ENCODE data around the gene TRPV2. TPM values are rescaled to one million over a fixed set of nuclear protein-coding genes. Genes with fewer than 3 reads are reported as not detected.
A peak's percentile ranks its signal among the peaks of the same experiment; 100 is the strongest.

Gene TRPV2
- polyA plus RNA-seq, 1 donor, result 5.9 TPM

- H3K27ac ChIP-seq (ENCODE audit: low read length), result no peak overlapping the region
- no peaks in the 10 kb centered on the region for H3K36me3 ChIP-seq (ENCODE audit: control insufficient read depth, insufficient read depth, low read length)
- no peaks in the 10 kb centered on the region for H3K9me3 ChIP-seq (ENCODE audit: control insufficient read depth, low read depth, low read length)
- WGBS (ENCODE audit: insufficient coverage, low lambda C conversion rate), result no CpG with 5 or more reads among the region's 20 CpGs
- no peaks in the 10 kb centered on the region for H3K27me3 ChIP-seq (ENCODE audit: control insufficient read depth, insufficient read depth, low read length)
- DNase-seq, result peak in 1 of 2 donors; percentile 36
- peaks cover 7% of the 10 kb centered on the region for H3K4me1 ChIP-seq (ENCODE audit: control insufficient read depth, insufficient read depth, low read length)
- no peak overlapping the region for H3K4me3 ChIP-seq (ENCODE audit: low read length)
These were observed 10.6 kb downstream of the TRPV2 start for GRCh38 chr17:16425698-16426659.

DNA sequence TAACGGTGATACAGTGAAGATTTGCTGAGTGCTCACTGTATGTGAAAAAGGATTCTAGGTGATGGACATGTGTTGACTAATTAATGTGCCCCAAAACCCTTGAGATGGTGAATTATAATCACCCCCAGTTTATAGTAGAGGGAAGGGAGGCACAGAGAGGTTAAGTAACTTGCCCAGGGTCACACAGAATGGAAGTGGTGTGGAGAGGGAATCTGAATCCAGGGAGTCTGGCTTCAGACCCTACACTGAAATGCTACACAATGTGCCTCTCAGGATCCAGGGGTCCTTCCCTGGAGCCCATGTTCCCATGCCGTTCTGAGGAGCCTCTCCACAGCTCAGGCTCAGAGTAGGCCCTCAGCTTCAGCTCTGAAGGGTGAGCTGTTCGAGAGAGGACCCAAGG is 11.6 kb downstream of the TRPV2 start:
- no peaks in the 10 kb centered on the region for H3K27me3 ChIP-seq (ENCODE audit: control insufficient read depth, insufficient read depth, low read length)
- no peak for DNase-seq
- no peaks in the 10 kb centered on the region for H3K36me3 ChIP-seq (ENCODE audit: control insufficient read depth, insufficient read depth, low read length)
- no peak overlapping the region for H3K4me3 ChIP-seq (ENCODE audit: low read length)
- no peaks in the 10 kb centered on the region for H3K9me3 ChIP-seq (ENCODE audit: control insufficient read depth, low read depth, low read length)
- no peak overlapping the region for H3K27ac ChIP-seq (ENCODE audit: low read length)
- H3K4me1 ChIP-seq (ENCODE audit: control insufficient read depth, insufficient read depth, low read length), result peaks cover 7% of the 10 kb centered on the region
- no CpG with 5 or more reads among the region's 3 CpGs for WGBS (ENCODE audit: insufficient coverage, low lambda C conversion rate)

DNA sequence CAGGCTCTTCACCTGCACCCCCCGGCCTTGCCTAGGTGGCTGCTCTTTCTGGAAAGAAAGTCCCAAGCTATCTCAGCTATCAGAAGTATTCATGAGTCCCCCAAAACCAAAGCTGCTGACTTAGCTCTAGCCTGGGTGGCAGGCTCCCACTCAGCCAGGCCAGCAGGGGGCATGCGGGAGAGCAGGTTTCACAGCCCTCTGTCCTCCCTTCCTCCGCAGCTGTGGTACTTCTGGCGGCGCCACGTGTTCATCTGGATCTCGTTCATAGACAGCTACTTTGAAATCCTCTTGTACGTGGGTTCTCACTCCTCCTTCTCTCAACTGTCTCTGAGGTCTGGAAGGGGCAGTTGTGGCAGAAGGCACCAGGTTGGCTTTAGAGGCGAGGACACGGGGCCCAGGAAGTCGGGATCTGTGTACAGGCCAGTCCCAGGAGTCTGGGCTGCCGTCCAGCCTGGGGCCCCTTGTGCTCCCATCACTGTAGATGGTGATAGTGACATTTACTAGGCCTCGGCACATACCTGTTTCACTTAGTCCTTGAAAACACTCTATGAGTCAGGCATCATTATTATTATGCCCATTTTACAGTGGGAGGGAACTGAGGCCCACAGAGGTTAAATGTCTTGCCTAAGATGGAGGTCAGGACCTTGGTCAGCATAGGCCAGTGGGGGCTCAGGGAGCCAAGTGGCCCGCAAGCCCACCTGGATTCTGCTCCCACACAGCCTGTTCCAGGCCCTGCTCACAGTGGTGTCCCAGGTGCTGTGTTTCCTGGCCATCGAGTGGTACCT is 12.9 kb downstream of the TRPV2 start:
- Histone ChIP-seq H3K27me3 (ENCODE audit: control insufficient read depth, insufficient read depth, low read length) (no peaks in the 10 kb centered on the region), H3K9me3 (ENCODE audit: control insufficient read depth, low read depth, low read length) (no peaks in the 10 kb centered on the region), H3K36me3 (ENCODE audit: control insufficient read depth, insufficient read depth, low read length) (no peaks in the 10 kb centered on the region), H3K4me1 (ENCODE audit: control insufficient read depth, insufficient read depth, low read length) (peaks cover 7% of the 10 kb centered on the region), H3K27ac (ENCODE audit: low read length) (no peak overlapping the region), H3K4me3 (ENCODE audit: low read length) (no peak overlapping the region)
- no CpG with 5 or more reads among the region's 15 CpGs for WGBS (ENCODE audit: insufficient coverage, low lambda C conversion rate)
- peak; percentile 53 to 54 for DNase-seq

DNA sequence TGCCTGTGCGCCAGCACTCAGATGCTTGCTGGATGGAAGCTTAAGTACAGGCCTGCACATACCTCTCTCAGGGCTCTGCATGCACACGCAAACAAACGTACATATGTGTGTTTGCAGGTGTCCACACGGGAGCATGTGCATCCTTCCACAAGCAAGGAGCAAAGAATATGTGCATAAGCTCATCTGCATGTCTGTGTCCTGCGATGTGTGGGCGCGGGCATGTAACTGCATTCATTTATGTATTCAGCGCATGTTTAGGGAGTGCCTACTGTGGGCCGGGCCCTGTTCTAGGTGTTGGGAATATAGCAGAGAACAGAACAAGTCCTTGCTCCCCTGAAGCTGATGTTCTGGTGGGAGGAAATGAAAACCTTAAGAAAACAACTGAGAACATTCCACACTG is 13.7 kb downstream of the TRPV2 start:
- Histone ChIP-seq H3K9me3 (ENCODE audit: control insufficient read depth, low read depth, low read length) (no peaks in the 10 kb centered on the region), H3K4me3 (ENCODE audit: low read length) (no peak overlapping the region), H3K27me3 (ENCODE audit: control insufficient read depth, insufficient read depth, low read length) (no peaks in the 10 kb centered on the region), H3K27ac (ENCODE audit: low read length) (no peak overlapping the region), H3K4me1 (ENCODE audit: control insufficient read depth, insufficient read depth, low read length) (peaks cover 7% of the 10 kb centered on the region), H3K36me3 (ENCODE audit: control insufficient read depth, insufficient read depth, low read length) (no peaks in the 10 kb centered on the region)
- DNase-seq, result no peak
- WGBS (ENCODE audit: insufficient coverage, low lambda C conversion rate), result 100% methylated on average over 1 of the region's 9 CpGs

DNA sequence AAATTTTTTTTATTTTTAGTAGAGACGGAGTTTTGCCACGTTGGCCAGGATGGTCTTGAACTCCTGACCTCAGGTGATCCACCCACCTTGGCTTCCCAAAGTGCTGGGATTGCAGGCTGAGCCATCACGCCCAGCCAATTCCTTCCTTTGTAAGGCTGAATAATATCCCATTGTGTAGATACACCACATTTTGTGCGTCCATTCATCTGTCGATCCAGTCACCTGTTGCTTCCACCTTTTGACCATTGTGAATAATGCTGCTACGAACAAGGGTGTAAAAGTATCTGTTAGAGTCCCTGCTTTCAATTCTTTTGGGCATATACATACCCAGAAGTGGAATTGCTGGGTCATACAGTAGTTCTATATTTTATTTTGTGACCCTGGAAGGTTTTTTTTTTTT is 15.3 kb downstream of the TRPV2 start:
- Histone ChIP-seq H3K27ac (ENCODE audit: low read length) (no peak overlapping the region), H3K4me3 (ENCODE audit: low read length) (no peak overlapping the region), H3K27me3 (ENCODE audit: control insufficient read depth, insufficient read depth, low read length) (no peaks in the 10 kb centered on the region), H3K4me1 (ENCODE audit: control insufficient read depth, insufficient read depth, low read length) (peaks cover 6% of the 10 kb centered on the region), H3K36me3 (ENCODE audit: control insufficient read depth, insufficient read depth, low read length) (no peaks in the 10 kb centered on the region), H3K9me3 (ENCODE audit: control insufficient read depth, low read depth, low read length) (no peaks in the 10 kb centered on the region)
- no peak for DNase-seq
- 40% methylated on average over 1 of the region's 6 CpGs for WGBS (ENCODE audit: insufficient coverage, low lambda C conversion rate)

- no peaks in the 10 kb centered on the region for H3K36me3 ChIP-seq (ENCODE audit: control insufficient read depth, insufficient read depth, low read length)
- H3K27me3 ChIP-seq (ENCODE audit: control insufficient read depth, insufficient read depth, low read length), result no peaks in the 10 kb centered on the region
- DNase-seq, result no peak
- no CpG with 5 or more reads among the region's 15 CpGs for WGBS (ENCODE audit: insufficient coverage, low lambda C conversion rate)
- H3K4me3 ChIP-seq (ENCODE audit: low read length), result no peak overlapping the region
- H3K9me3 ChIP-seq (ENCODE audit: control insufficient read depth, low read depth, low read length), result no peaks in the 10 kb centered on the region
- H3K4me1 ChIP-seq (ENCODE audit: control insufficient read depth, insufficient read depth, low read length), result peaks cover 5% of the 10 kb centered on the region
- no peak overlapping the region for H3K27ac ChIP-seq (ENCODE audit: low read length)
These were observed 16.6 kb downstream of the TRPV2 start for GRCh38 chr17:16432017-16432416.

- DNase-seq, result no peak
- Histone ChIP-seq H3K4me3 (ENCODE audit: low read length) (no peak overlapping the region), H3K27ac (ENCODE audit: low read length) (no peak overlapping the region), H3K27me3 (ENCODE audit: control insufficient read depth, insufficient read depth, low read length) (no peaks in the 10 kb centered on the region), H3K9me3 (ENCODE audit: control insufficient read depth, low read depth, low read length) (no peaks in the 10 kb centered on the region), H3K4me1 (ENCODE audit: control insufficient read depth, insufficient read depth, low read length) (peaks cover 4% of the 10 kb centered on the region), H3K36me3 (ENCODE audit: control insufficient read depth, insufficient read depth, low read length) (no peaks in the 10 kb centered on the region)
- no CpG with 5 or more reads among the region's 5 CpGs for WGBS (ENCODE audit: insufficient coverage, low lambda C conversion rate)
These were observed 18.1 kb downstream of the TRPV2 start for GRCh38 chr17:16433514-16433913.

GRCh38 chr17:16434662-16435061 is 19.3 kb downstream of the TRPV2 start:
- no CpG with 5 or more reads among the region's 8 CpGs for WGBS (ENCODE audit: insufficient coverage, low lambda C conversion rate)
- H3K27ac ChIP-seq (ENCODE audit: low read length), result no peak overlapping the region
- H3K36me3 ChIP-seq (ENCODE audit: control insufficient read depth, insufficient read depth, low read length), result no peaks in the 10 kb centered on the region
- no peak for DNase-seq
- peaks cover 4% of the 10 kb centered on the region for H3K4me1 ChIP-seq (ENCODE audit: control insufficient read depth, insufficient read depth, low read length)
- H3K4me3 ChIP-seq (ENCODE audit: low read length), result no peak overlapping the region
- no peaks in the 10 kb centered on the region for H3K9me3 ChIP-seq (ENCODE audit: control insufficient read depth, low read depth, low read length)
- H3K27me3 ChIP-seq (ENCODE audit: control insufficient read depth, insufficient read depth, low read length), result no peaks in the 10 kb centered on the region

GRCh38 chr17:16435925-16436886 is 20.8 kb downstream of the TRPV2 start:
- no CpG with 5 or more reads among the region's 14 CpGs for WGBS (ENCODE audit: insufficient coverage, low lambda C conversion rate)
- H3K9me3 ChIP-seq (ENCODE audit: control insufficient read depth, low read depth, low read length), result no peaks in the 10 kb centered on the region
- no peak overlapping the region for H3K27ac ChIP-seq (ENCODE audit: low read length)
- no peak overlapping the region for H3K4me3 ChIP-seq (ENCODE audit: low read length)
- peaks cover 7% of the 10 kb centered on the region for H3K4me1 ChIP-seq (ENCODE audit: control insufficient read depth, insufficient read depth, low read length)
- no peaks in the 10 kb centered on the region for H3K27me3 ChIP-seq (ENCODE audit: control insufficient read depth, insufficient read depth, low read length)
- H3K36me3 ChIP-seq (ENCODE audit: control insufficient read depth, insufficient read depth, low read length), result peaks cover 11% of the 10 kb centered on the region
- no peak for DNase-seq

GRCh38 chr17:16437083-16437482 is 21.7 kb downstream of the TRPV2 start:
- H3K4me3 ChIP-seq (ENCODE audit: low read length), result no peak overlapping the region
- peaks cover 7% of the 10 kb centered on the region for H3K4me1 ChIP-seq (ENCODE audit: control insufficient read depth, insufficient read depth, low read length)
- H3K9me3 ChIP-seq (ENCODE audit: control insufficient read depth, low read depth, low read length), result no peaks in the 10 kb centered on the region
- H3K27ac ChIP-seq (ENCODE audit: low read length), result no peak overlapping the region
- no CpG with 5 or more reads among the region's 2 CpGs for WGBS (ENCODE audit: insufficient coverage, low lambda C conversion rate)
- H3K36me3 ChIP-seq (ENCODE audit: control insufficient read depth, insufficient read depth, low read length), result peaks cover 19% of the 10 kb centered on the region
- no peaks in the 10 kb centered on the region for H3K27me3 ChIP-seq (ENCODE audit: control insufficient read depth, insufficient read depth, low read length)
- DNase-seq, result no peak
